ENCODE results near the gene ADARB1.
"Not testable (repeated sequence)": the region's sequence is repeated elsewhere in the genome, so short reads cannot be mapped to it uniquely, and the experiment has no call there.

ADARB1 gene

GRCh38 chr21:45138199-45139002 lies 64.0 kb downstream of the ADARB1 start:
- DNase-seq, result peak; percentile 77

DNA sequence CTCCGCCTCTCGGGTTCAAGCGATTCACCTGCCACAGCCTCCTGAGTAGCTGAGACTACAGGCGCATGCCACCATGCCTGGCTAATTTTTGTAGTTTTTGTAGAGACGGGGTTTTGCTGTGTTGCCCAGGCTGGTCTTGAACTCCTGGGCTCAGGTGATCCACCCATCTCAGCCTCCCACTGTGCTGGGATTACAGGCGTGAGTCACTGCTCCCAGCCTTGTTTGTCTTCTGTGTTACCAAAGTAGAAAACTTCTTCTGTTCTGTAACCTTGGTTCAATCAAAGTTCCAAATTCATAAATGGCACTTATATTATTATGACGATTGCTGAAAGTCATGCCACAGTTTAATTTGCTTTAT lies 64.6 kb downstream of the ADARB1 start:
- not testable (repeated sequence) for DNase-seq

- no peak for DNase-seq
Measured at GRCh38 chr21:45139473-45139872, 65.1 kb downstream of the ADARB1 start.

DNA sequence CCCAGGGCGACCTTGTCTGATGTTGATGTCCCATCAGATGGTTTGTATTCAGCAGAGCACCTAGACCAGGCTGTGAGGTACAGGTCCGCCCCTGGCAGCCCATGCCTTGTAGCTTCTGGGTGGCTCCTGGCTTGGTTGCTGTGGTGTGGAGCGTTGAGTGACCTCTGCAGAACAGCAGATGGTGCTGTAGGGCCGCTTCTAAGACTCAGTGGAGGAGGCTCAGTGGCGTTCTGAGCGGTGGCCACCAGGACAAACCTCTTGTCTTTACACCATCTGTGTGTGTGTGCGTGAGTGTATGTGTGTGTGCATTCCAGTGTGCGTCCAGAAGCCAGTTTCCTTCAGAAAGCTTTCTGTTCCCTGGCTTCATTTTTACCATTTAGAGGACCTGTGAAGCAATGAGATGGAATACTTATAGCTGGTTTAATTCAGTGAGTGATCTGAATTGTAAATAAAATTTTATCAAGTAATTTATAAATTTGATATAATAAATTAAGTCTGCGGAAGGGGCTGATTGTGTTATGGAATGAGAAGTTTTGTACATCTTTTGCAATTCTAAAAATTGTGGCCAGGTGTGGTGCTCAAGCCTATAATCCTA lies 66.1 kb downstream of the ADARB1 start:
- peak; percentile 69 for DNase-seq

GRCh38 chr21:45140944-45141343 lies 66.6 kb downstream of the ADARB1 start:
- not testable (repeated sequence) for DNase-seq

GRCh38 chr21:45141507-45141906 lies 67.1 kb downstream of the ADARB1 start:
- no peak for DNase-seq

DNA sequence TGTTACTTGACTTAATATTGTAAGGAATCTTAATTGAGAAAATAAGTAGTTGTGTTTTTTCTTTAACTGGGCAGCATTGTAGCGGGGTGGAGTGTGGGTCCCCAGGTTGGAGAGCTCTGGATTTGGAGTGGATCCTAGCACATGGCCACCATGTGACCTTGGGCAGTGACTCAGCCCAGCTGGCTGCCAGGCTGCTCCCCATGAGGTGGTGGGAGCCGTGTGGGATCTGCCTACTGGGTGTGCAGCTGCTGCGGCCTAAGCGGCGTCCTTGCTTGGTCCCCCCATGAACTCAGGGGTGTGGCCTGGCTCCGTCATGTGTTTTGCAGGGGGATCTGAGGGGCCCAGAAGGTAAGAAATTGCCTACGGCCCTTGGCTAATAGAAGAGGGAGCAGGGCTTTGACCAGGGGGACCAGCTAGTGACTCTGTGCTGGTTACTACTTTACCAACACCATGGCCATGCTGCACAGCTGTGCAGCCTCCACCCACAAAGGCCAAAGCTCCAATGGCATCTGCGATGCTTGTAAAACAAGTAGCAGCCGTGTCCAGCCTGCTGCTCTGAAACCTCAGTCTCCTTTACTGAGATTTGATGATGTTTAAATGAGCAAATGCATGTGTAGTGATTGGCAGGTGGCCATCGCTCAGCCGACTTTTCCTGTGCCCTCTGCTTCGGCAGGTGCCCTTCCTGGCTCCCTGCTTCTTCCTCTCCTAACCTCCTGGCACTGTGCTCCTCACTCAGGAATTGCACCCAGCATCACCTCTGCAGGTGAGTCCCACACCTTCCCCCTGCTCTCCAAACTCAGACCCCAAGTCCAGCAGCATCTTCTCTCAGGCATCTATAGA lies 68.3 kb downstream of the ADARB1 start:
- DNase-seq, result no peak

GRCh38 chr21:45143855-45144254 lies 69.5 kb downstream of the ADARB1 start:
- no peak for DNase-seq

- no peak for DNase-seq
Measured at GRCh38 chr21:45145146-45145545, 70.8 kb downstream of the ADARB1 start.

DNA sequence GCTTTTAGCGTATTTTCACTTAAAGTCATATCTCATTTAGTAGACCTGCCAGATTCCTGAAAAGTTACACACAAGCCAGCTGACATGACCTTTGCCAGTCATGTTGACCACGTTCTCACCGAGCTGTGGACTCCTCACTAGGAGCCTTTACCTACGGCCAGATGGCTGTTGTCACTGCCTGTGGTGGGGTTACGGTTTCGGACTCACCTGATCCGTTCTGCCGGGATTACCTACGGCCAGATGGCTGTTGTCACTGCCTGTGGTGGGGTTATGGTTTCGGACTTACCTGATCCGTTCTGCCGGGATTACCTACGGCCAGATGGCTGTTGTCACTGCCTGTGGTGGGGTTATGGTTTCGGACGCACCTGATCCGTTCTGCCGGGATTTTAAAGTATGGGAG lies 71.5 kb downstream of the ADARB1 start:
- DNase-seq, result not testable (repeated sequence)

GRCh38 chr21:45146306-45146705 lies 71.9 kb downstream of the ADARB1 start:
- no peak for DNase-seq

DNA sequence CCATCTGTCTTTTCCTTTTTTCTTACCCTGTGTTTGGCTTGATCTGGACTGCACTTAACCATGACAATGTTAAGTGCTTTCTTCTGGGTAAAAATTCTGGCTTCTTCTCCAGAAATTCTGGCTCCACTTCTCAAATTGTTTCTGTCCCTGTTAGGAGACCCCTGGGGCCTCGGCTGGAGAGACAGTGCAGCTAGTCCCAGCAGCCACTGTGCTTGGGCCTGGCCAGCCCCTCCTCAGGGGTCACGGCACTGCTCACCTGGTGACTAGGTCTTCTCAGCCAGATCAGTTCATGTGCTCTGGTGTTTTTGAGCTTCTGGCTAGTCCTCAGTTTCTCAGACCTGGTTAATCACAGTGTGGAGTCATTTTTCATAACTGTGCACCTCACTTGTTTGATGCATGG lies 72.4 kb downstream of the ADARB1 start:
- no peak for DNase-seq

- DNase-seq, result no peak
Measured at GRCh38 chr21:45147473-45148315, 73.3 kb downstream of the ADARB1 start.

- no peak for DNase-seq
Measured at GRCh38 chr21:45148316-45148990, 74.1 kb downstream of the ADARB1 start.

GRCh38 chr21:45149021-45149420 lies 74.6 kb downstream of the ADARB1 start:
- no peak for DNase-seq

- DNase-seq, result no peak
Measured at GRCh38 chr21:45150638-45151131, 76.3 kb downstream of the ADARB1 start.

DNA sequence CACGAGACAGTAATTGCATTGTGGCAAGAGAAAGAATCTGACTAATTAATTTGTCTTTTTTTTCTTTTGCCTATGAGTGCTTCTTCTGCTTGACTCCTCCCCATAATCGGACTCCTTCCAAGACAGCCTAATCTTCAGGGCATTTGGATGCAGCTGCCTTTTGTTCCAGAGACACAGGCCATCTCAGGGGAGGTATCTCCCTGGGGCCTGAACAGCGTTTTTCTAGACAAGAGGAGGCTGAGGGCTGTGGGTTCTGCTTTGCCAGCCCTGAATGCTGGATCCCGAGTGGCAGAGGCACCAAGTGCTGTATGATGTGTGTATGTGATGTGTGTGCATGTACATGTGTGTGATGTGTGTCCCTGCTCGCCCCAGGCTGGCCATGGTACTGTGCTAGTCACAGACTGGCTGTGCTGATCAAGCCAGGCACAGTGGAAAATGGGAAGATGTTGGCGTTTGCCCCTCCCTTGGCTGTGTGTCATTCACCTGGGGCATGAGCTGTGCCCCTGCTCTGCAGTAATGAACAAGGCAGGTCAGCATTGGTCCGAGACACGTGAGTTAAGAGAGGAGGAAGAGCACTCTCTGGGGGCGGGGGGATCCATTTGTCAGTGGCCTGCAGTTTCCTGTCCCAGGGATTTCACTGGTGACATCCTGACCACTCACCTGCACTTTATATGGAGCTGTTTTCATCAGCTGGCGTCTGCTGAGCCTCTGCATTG lies 77.2 kb downstream of the ADARB1 start:
- DNase-seq, result no peak

GRCh38 chr21:45152265-45152746 lies 77.9 kb downstream of the ADARB1 start:
- DNase-seq, result peak; percentile 71

DNA sequence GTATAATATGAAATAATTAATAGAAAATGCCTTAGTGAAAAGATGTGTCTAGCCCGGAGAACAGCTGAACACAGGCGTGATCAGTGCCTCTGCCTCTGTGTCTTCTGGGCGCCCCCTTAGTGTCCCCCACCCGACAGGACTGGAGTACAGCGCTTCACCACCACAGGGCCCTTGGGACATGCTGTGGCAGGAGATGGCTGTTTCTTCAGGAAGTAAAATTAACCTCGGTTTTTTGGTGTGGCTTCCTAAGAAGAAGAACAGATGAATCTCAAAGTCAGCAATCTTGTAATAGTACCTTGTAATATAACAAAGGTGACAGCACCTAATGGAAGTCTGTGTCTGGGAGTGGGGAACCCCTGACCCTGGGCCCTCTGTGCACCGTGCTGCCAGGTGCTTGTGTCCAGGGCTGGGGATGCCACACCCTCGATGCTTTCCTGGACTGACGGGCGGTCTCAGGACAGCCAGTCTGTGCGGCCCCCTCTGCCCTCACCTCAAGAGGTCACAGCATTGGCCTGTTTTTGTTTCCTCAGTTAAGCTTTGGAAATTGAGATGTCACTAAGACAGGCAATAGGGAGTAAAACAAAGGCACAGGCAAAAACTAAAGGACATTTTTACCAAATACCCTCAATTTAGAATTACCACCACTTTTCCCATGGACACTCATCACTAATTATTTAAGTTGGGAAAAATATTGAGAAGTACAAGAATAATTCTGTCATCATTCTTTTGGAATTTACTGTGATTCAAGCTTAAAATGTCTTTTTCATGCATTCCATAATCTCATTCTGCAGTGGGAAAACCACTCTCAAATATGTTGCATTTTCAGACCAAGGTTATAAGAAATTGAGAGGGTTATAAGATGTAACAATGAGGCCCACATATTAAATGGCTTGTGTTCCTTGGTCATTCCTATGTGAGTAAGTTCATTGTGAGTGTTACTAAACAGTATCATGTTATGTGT lies 79.3 kb downstream of the ADARB1 start:
- no peak for DNase-seq

Data from activated CD4-positive, alpha-beta T cell treated with anti-CD3 and anti-CD28 coated beads, Interleukin-2, Interleukin-6, amounts not matched to agents 100 ng/mL and 50 ng/mL, durations not matched to agents 16 hours and 8 hours (primary cell).